GM23338 (cell line): Measurements from ENCODE around the gene TMC1.

ENCODE experiments used
- CREB1 ChIP-seq: fragments of 250-450 bp; sonication (Bioruptor Pico); IDR thresholded peaks from 2 replicates; pipeline ENCODE4 v1.5.0; 2020; ENCODE audit warnings: low read depth, mild to moderate bottlenecking, moderate library complexity
- CTCF ChIP-seq, 2 experiments: fragments of 200-600 bp in 1 of 2; sonication (generic) in 1 of 2; conservative IDR thresholded peaks; 2 replicates each; pipeline versions ENCODE4 v1.5.1 to v1.6.1; 2016 to 2017; ENCODE audit warnings: antibody characterized with exemption in 2 of 2, low read depth in 2 of 2, mild to moderate bottlenecking in 2 of 2, moderate library complexity in 1 of 2
- EZH2 ChIP-seq: fragments of 200-600 bp; sonication (generic); IDR thresholded peaks from one replicate; pipeline ENCODE4 v1.8.0; 2017; ENCODE audit warnings: antibody characterized with exemption, mild to moderate bottlenecking, low read depth; ENCODE audit not compliant: unreplicated experiment
- EZH2phosphoT487 ChIP-seq: fragments of 200-600 bp; sonication (generic); IDR thresholded peaks from one replicate; pipeline ENCODE4 v1.8.1; 2018; ENCODE audit warnings: antibody characterized with exemption; ENCODE audit not compliant: unreplicated experiment
- JUNB ChIP-seq: IDR thresholded peaks from one replicate; pipeline ENCODE4 v1.6.1; 2016; ENCODE audit warnings: antibody characterized with exemption; ENCODE audit not compliant: unreplicated experiment
- NANOG ChIP-seq: IDR thresholded peaks from 2 replicates; pipeline ENCODE4 v1.6.1; 2016; ENCODE audit warnings: antibody characterized with exemption, borderline replicate concordance
- POLR2AphosphoS5 ChIP-seq: IDR thresholded peaks from 2 replicates; pipeline ENCODE4 v1.6.1; 2016; ENCODE audit warnings: antibody characterized with exemption, low read depth
- REST ChIP-seq: IDR thresholded peaks from one replicate; pipeline ENCODE4 v1.6.1; 2018; ENCODE audit warnings: antibody characterized with exemption; ENCODE audit not compliant: unreplicated experiment
- STAT1 ChIP-seq: IDR thresholded peaks from one replicate; pipeline ENCODE4 v1.6.1; 2016; ENCODE audit warnings: antibody characterized with exemption; ENCODE audit not compliant: unreplicated experiment
- ZNF331 ChIP-seq: fragments of 250-450 bp; sonication (Bioruptor Pico); IDR thresholded peaks from 2 replicates; pipeline ENCODE4 v1.5.0; 2020; ENCODE audit warnings: low read depth, mild to moderate bottlenecking, moderate library complexity
- TF ChIP-seq, protein P1 (sequence below): IDR thresholded peaks from 2 replicates; pipeline ENCODE4 v1.6.1; 2016; ENCODE audit warnings: antibody characterized with exemption

- TF ChIP-seq CTCF (conservative IDR thresholded peaks at IDR 0.05; ENCODE audit: low read depth in 2 of 2) (no peak), NANOG (no peak), EZH2 (no peak), ZNF331 (CRISPR knock-in tag) (no peak), EZH2phosphoT487 (no peak), POLR2AphosphoS5 (no peak), JUNB (no peak), REST (no peak), STAT1 (no peak), CREB1 (no peak)
- TF ChIP-seq, protein P1, sequence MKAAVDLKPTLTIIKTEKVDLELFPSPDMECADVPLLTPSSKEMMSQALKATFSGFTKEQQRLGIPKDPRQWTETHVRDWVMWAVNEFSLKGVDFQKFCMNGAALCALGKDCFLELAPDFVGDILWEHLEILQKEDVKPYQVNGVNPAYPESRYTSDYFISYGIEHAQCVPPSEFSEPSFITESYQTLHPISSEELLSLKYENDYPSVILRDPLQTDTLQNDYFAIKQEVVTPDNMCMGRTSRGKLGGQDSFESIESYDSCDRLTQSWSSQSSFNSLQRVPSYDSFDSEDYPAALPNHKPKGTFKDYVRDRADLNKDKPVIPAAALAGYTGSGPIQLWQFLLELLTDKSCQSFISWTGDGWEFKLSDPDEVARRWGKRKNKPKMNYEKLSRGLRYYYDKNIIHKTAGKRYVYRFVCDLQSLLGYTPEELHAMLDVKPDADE = no peak
Observed at GRCh38 chr9:72537671-72538070, 16.3 kb downstream of the TMC1 start.
